ENCODE data around the gene GTF2F1. TPM values are rescaled to one million over a fixed set of nuclear protein-coding genes. Genes with fewer than 3 reads are reported as not detected.

GTF2F1 gene
- total RNA-seq, 1 experiment from 2014 or later: 67.2 TPM

DNA sequence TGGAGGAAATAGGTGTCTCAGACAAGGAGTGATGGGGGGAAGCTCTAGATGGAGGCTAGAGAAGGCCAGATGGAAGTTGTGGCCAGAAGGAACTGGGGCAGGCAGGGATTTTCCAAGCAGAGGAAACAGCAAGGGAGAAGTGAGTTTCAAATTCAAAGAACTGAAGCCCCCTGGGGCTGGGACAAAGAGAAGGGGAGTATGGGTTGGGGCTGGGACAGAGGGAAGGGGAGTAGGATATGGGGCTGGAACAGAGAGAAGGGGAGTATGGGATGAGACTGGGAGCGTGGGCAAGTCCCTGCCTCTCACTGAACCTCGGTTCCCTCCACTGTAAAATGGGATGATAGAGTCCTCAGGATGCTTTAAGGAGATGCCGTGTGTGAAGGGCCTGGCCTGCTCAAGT lies 1.9 kb upstream of the GTF2F1 start:
- Histone ChIP-seq H2BK120ac (ENCODE audit: low read depth, low read length, poor library complexity, severe bottlenecking) (no peak overlapping the region), H3K27ac (ENCODE audit: insufficient read length, low read depth, low read length) (no peak overlapping the region)
- no peak for DNase-seq

More for the DNA sequence above, 1.9 kb upstream of the GTF2F1 start:
- Mint-ChIP-seq H3K4me1 (peaks cover 18 to 26% of the 10 kb centered on the region in 2 experiments), H3K9me3 (no peaks in the 10 kb centered on the region), H3K4me3 (peak overlapping the region; percentile 97), H3K36me3 (ENCODE audit: insufficient read depth in 1 of 3, low read depth in 3 of 3) (peaks cover 3 to 14% (median 10%) of the 10 kb centered on the region in 3 experiments), H3K27ac (peak overlapping the region; percentile 82 to 94 (median 94); a peak in 6 of 7 replicates), H3K27me3 (ENCODE audit: low read depth) (no peaks in the 10 kb centered on the region)
- Histone ChIP-seq H3K4ac (ENCODE audit: low read depth, low read length) (no peak overlapping the region), H4K8ac (replicated peaks; ENCODE audit: insufficient read length, low read depth, low read length) (no peak overlapping the region), H3K23ac (ENCODE audit: insufficient read length, low read depth, low read length) (no peak overlapping the region), H4K91ac (ENCODE audit: insufficient read length, low read depth, low read length) (no peak overlapping the region), H3K56ac (ENCODE audit: insufficient read length, low read depth, low read length) (no peak overlapping the region), H2BK5ac (ENCODE audit: insufficient read length, low read length) (no peak overlapping the region), H2BK20ac (ENCODE audit: low read depth, low read length, poor library complexity, severe bottlenecking) (no peak overlapping the region), H3K27me3 (ENCODE audit: insufficient read depth, low read length) (no peaks in the 10 kb centered on the region), H3K4me1 (ENCODE audit: insufficient read depth, low read length) (peaks cover 3% of the 10 kb centered on the region; the same call in 1 of the 2 replicates), H3K23me2 (ENCODE audit: insufficient read length, low read depth, low read length, poor library complexity, severe bottlenecking) (peaks cover 6% of the 10 kb centered on the region), H4K20me1 (ENCODE audit: control insufficient read depth, insufficient read depth, insufficient read length) (no peaks in the 10 kb centered on the region), H4K5ac (ENCODE audit: insufficient read length, low read depth, low read length) (no peak overlapping the region), H3K9ac (ENCODE audit: extremely low read depth, insufficient read length, low read length) (no peak overlapping the region), H3K4me2 (ENCODE audit: insufficient read depth, insufficient read length, low read length) (peak overlapping the region; percentile 90), H3K79me1 (ENCODE audit: insufficient read depth, low read depth, low read length, poor library complexity, severe bottlenecking) (peaks cover 9% of the 10 kb centered on the region), H2AFZ (ENCODE audit: low read length) (no peak overlapping the region), H2AK5ac (ENCODE audit: insufficient read length, low read length) (no peak overlapping the region), H3T11ph (ENCODE audit: low read length) (no peak overlapping the region), H2BK15ac (ENCODE audit: low read depth, low read length) (no peak overlapping the region), H3K14ac (ENCODE audit: insufficient read depth, low read length) (no peak overlapping the region), H3K18ac (ENCODE audit: insufficient read length, low read depth, low read length) (no peak overlapping the region), H2BK12ac (ENCODE audit: insufficient read length, low read depth, low read length) (no peak overlapping the region), H3K9me3 (ENCODE audit: control insufficient read depth, low read depth, low read length) (no peaks in the 10 kb centered on the region), H3K79me2 (ENCODE audit: insufficient read depth, low read length) (peaks cover 3% of the 10 kb centered on the region; the same call in 1 of the 2 replicates)
- WGBS (ENCODE audit: extremely low coverage, insufficient read length, low lambda C conversion rate): no CpG with 5 or more reads among the region's 3 CpGs
- TF ChIP-seq, protein P1, sequence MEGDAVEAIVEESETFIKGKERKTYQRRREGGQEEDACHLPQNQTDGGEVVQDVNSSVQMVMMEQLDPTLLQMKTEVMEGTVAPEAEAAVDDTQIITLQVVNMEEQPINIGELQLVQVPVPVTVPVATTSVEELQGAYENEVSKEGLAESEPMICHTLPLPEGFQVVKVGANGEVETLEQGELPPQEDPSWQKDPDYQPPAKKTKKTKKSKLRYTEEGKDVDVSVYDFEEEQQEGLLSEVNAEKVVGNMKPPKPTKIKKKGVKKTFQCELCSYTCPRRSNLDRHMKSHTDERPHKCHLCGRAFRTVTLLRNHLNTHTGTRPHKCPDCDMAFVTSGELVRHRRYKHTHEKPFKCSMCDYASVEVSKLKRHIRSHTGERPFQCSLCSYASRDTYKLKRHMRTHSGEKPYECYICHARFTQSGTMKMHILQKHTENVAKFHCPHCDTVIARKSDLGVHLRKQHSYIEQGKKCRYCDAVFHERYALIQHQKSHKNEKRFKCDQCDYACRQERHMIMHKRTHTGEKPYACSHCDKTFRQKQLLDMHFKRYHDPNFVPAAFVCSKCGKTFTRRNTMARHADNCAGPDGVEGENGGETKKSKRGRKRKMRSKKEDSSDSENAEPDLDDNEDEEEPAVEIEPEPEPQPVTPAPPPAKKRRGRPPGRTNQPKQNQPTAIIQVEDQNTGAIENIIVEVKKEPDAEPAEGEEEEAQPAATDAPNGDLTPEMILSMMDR (conservative IDR thresholded peaks at IDR 0.05): no peak
